DMS153 treated with DMSO at 0.1 percent for 48 hours (cell line): Measurements from ENCODE around the gene DNTTIP2.
"Not testable (repeated sequence)": the region's sequence is repeated elsewhere in the genome, so short reads cannot be mapped to it uniquely, and the experiment has no call there.

ENCODE experiments used
- DNase-seq: peaks from one replicate; lab custom pipeline; 2025; ENCODE audit not compliant: unreplicated experiment; lab: John Stamatoyannopoulos, UW

Gene DNTTIP2

GRCh38 chr1:93842750-93843500 lies 36.1 kb downstream of the DNTTIP2 start:
- DNase-seq = no peak

GRCh38 chr1:93841771-93842170 lies 37.2 kb downstream of the DNTTIP2 start:
- no peak for DNase-seq

DNA sequence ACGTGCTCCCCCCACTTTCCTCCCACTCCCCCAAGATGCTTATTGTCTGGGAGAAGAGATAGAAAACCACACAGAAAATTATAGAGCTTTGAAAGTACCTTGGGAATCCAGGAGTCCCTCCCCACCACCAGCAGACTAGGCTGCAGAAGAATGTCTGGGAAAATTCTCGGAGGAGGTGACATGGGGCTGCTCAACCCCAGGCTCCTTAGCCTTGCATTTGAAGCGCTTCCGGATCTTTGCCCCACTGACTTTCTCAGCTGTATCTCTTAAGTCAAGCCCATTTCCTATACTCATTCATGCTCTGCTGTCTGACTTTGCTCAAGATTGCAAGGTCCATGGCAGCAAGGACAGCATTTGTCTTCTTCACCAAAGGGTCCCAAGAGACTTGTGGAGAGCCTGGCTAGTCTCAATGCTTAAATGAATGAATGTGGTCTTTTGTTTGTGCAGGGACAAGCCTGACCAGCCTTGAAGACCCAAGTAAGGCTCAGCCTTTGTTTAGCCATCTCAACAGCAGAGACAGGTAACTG lies 38.0 kb downstream of the DNTTIP2 start:
- no peak for DNase-seq

GRCh38 chr1:93839753-93840152 lies 39.3 kb downstream of the DNTTIP2 start:
- DNase-seq = no peak

GRCh38 chr1:93839307-93839706 lies 39.7 kb downstream of the DNTTIP2 start:
- no peak for DNase-seq

DNA sequence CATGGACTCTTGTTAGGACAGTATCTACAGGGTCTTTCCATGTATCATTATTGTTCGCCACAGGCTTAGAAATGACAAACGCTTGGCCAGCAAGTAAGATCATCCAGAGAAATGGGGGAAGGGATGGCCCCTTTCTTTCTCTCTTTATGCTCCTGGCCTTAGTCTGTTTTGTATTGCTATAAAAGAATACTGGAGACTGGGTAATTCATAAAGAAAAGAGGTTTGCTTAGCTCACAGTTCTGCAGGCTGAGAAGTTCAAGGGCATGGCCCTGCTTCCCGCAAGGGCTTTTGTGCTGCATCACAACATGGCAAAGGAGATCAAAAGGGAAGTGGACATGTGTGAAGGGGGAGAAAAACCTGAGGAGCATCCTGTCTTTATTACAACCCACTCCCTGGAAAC lies 41.0 kb downstream of the DNTTIP2 start:
- DNase-seq = no peak

DNA sequence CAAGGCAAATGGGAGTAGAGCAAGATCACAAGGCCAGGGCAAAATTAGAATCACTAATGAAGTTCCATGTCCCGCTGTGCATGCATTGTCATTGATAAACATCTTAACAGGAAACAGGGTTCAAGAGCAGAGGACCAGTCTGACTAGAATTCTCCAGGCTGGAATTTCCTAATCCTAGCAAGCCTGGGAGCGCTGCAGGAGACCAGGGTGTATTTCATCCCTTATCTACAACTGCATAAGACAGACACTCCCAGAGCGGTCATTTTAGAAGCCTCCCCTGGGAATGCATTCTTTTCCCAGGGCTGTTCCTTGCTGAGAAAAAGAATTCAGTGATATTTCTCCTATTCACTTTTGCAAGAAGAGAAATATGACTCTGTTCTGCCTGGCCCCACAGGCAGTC lies 45.7 kb downstream of the DNTTIP2 start:
- not testable (repeated sequence) for DNase-seq

- DNase-seq = no peak
Observed at GRCh38 chr1:93829061-93829460, 49.9 kb downstream of the DNTTIP2 start.

GRCh38 chr1:93828367-93828755 lies 50.6 kb downstream of the DNTTIP2 start:
- DNase-seq = no peak

DNA sequence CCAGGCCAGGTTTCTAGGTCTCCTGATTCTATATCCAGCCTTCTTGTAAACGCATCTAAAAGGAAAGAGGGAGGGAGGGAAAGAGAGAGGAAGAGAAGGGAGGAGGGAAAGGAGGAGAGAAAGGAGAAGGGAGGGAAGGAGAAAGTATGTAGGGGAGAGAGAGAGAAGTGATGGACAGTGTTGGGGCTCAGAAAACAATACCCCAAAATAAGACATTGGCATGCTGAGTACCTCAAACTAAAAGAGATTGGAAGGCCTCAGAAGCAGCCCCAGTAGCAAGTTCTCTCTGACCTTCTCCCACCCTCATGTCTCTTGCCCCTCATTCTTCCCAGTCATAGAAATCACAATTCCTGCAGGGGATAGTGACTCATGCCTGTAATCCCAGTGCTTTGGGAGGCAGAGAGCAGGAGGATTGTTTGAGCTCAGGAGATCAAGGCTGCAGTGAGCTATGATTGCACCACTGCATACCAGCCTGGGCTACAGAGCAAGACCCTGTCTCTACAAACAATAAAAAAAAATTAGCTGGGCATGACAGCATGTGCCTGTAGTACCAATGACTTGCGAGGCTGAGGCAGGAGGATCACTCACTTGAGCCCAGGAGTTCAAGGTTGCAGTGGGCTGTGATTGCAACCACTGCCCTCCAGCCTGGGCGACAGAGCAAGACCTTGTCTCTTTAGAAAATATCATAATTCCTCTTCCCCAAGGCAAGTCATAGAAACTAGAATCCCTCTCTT lies 51.2 kb downstream of the DNTTIP2 start:
- no peak for DNase-seq

DNA sequence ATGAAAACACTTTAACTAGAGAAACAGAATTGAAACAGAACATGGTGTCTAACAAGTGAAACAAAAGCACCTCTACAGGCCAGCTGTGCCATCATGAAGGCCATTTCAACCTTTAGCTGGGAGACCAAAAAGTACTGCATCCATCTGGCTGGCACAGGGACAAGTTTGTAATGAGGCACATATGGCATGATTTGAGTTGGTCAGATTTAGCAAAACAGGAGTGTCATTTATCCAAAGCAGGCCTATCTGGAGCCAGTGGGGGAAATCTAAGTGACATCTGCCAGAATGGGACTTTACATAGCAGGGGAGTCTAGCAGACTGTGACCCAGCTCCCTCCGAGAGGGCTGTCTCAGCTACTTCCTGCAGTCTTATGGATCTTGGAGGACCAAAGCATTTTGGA lies 51.9 kb downstream of the DNTTIP2 start:
- no peak for DNase-seq

GRCh38 chr1:93824834-93825233 lies 54.2 kb downstream of the DNTTIP2 start:
- DNase-seq = no peak

DNA sequence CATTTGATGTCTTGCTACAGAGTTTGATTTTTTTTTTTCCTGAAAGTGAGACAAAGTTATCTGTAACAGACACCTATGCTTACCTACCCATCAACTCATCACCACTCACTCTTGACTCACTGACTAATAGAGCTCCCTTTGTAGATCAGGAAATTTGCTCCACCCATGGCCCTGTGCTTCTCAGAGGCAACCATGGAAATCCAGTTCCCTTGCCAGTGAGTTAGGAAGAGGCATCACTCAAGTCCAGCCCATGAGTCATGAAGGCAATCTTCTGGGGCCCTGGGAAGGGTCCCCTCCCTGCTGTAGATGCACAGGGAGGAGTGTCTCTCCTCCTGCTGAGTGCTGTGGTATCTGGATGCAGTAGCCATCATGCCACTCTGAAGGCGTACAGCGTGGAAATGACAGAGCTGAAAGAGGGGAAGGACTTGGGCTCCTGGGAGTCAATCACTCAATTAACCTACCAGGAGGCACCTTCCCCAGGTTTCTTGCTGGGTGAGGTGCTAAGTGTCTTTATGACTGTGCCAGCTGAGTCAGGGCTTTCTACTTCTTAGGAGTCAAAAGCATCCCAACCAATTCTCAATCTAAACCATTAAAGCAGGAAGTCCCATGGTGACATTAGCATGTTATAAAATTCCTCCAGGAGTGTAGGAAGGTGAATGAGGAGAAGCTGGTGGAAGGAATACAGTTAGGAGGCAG lies 56.1 kb downstream of the DNTTIP2 start:
- DNase-seq = no peak

DNA sequence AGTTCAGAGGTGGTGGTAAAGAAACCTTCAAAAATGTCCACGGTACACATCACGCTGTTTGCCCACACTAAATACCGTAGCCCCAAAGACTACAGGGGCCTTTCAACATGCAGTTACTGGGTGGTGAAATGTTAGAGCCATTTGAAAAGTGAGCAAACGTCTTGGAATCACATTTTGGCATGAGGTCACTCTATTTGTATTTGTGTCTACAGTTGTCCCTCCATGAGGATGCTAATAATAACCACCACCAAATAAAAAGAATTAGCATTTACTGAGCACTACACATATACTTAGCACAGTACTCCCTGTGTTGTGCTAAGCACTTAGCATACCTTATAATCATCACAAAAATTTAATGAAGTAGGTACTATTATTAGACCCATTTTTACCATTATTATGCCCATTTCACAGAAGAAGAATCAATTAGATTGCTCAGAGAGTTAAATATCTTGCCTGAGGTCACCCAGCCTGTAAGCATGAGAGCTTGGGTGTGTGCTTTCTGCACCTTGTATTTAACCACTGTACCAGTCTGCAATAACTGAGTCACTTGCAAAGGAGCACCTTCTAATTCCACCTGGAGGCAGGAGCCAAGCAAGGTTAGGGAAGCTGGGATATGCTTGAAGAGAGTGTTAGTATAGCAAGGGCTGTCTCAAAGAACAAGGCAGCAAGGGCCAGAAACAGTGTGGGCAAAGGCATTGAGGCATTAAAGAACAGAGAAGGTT lies 57.4 kb downstream of the DNTTIP2 start:
- DNase-seq = no peak

GRCh38 chr1:93820554-93821422 lies 58.2 kb downstream of the DNTTIP2 start:
- no peak for DNase-seq

GRCh38 chr1:93818570-93818959 lies 60.4 kb downstream of the DNTTIP2 start:
- DNase-seq = no peak

DNA sequence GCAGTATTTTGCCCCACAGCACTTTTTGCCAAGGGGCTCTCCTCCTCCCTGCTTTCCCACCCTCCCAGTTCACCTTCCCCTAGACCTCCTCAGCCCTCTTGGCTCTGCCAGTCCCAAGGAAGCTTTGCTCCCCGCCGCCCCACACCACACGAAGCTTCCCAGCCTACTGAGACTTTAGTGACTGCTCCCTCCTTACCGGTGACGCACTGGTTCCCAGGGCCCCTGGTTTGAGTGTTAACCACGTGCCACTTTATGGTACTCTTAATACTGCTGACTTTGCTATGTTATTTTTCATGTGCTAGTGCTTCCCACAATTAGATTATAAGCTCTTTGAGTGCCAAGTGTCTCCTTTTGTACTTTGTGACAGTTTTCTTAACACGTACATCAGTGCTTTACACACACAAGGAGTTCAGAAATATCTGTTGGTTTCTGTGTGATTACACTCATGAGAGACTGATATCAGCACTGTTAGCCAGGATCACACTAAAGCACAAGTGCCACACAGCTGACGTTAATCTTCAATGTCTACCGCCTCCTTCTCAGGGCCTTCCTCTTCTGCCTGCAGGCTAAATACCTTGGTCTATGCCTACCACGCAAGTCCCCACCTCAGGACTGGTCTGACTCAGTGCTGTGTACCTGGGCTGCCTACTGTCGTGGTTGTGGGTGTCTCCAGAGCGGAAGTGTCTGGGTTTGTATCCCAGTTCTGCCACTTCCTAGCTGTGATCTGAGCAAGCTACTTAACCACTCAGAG lies 61.0 kb downstream of the DNTTIP2 start:
- no peak for DNase-seq

DNA sequence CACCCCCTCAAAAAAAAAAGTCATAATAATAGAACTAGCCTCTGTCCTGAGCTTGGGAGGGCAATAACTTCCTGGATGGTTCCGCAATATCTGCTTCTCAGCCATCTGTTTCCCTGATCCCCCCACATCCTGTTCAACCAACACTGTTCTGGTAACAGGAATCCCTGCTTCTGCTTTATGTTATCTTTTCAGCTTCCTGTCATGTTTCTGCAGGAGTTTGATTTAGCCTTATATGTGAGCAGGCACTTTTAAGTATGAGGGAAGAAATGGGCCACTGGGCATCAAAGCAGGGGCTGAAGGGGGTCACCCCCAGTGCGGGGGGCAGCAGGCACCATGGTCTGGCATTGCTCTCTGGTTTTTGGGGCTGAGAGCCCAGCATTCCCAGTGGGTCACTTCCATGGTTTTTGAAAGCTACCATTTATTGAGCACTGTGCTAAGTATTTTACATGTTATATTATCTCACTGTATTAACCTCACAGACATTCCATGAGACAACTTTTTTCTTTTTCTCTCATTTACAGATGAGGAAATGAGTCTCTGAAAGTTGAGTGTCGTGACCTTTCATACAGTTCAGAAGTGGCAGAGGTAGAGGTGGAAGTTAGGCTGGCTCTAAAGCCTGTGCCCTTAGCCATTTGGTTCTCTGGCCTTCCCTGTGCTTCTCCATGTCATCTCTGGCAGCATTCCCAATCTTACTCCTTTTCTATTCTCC lies 61.9 kb downstream of the DNTTIP2 start:
- DNase-seq = no peak
